HG02973 (cell line): ENCODE measurements around the gene GFI1.

Source experiments
- ATAC-seq: cut with Tn5 transposase; IDR thresholded peaks from one replicate; pipeline ENCODE4 v1.9.1; 2021; ENCODE audit warnings: moderate library complexity; ENCODE audit not compliant: unreplicated experiment

GFI1 gene

DNA sequence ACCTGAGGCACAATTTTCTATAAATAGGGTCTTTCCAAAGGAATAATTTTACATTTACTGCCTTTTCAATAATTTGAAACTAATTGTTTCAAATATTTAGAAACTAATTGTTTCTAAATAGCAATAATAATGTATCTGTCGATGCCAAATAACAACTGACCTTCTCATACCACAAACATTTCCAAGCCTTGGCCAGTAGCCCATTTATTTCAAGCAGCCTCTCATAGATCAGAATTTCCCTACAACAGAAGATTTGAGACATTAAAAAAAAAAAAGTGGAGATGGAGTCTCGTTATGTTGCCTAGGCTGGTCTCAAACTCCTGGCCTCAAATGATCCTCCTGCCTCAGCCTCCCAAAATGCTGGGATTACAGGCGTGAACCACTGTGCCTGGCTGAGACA, 2.1 kb upstream of the GFI1 start:
- no peak for ATAC-seq

DNA sequence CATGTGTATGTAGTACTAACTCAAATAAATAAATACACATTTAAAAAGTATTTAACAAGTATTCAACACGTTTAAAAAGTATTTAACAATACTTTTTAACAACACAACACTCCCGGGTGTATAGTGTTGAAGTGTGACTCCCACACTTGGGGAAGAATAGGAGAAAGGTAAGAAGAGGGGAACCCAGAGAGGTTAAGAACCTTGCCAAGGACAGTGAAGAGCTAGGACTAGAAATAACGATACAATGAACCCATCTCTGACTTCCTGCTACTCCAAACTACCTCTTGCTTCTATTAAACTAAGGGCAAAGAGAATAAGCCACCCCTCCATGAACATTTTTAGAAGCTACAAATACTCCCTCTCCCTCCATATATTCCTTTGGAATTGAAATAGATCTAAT, 1.7 kb upstream of the GFI1 start:
- ATAC-seq, result no peak

DNA sequence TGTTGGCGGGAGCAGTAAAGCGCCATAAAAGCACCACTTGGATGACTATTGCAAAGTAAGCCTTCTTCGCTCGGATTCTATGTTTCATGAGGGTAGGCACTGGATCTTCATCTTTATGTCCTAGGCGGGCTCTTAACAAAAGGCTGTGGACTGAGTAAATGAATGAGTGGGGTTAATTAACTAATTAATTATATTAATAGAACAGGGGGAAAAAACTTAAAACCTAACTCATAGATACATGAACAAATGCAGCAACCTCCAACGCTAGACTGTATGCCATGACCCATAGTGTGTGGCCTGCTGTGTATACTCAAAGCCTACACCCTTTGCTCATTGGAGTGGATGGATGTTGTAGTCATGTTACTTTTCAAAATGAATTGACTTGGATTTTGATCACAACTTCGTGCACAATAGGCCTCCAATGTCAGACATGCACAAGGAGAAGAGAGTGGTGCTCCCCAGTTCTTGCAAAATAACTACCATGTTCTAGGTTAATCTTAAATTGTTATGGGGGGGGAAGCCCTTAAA, 417 bp upstream of the GFI1 start:
- no peak for ATAC-seq

DNA sequence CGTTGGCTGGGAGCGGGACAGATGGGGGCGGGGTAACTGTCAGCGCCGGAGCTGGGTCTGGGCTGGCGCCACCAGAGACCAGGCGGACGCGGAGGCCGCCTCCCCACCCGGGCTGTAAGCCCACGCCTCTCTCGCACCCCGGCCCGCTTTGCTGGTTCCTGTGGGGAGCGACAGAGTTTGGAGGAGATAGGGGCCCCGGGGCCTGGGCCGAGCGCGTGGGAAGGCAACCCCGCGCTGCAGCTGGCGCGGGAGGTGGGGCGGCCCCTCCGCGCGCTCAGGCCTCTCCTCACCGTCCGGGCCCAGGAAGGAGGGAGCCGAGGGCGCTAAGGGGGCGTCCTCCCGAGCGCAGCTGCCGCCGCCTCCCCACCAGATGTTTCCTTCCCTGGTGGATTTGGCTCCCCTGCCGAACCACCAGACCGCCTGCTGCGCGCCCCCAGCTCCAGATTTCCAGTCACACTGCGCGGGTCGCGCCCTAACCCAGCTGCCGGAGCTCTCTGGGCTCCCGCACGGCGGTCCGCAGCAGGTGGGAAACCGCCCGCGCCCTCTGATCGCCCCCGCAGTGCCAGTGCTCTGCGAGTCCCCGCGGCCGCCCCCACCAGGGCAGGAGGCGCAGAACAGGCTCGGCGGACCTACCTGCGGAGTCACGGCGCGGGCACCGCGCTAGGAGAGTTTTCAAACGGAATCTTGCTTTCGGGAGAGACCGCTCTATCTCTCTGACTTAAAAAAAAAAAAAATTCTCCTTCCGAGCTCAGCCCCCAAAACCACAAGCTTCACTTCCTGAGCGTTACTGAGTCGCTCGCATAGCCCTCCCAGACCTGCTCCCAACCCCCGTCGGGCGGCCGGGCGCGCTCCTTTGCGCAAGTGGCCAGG, 1.1 kb downstream of the GFI1 start:
- peak; percentile 50 for ATAC-seq

DNA sequence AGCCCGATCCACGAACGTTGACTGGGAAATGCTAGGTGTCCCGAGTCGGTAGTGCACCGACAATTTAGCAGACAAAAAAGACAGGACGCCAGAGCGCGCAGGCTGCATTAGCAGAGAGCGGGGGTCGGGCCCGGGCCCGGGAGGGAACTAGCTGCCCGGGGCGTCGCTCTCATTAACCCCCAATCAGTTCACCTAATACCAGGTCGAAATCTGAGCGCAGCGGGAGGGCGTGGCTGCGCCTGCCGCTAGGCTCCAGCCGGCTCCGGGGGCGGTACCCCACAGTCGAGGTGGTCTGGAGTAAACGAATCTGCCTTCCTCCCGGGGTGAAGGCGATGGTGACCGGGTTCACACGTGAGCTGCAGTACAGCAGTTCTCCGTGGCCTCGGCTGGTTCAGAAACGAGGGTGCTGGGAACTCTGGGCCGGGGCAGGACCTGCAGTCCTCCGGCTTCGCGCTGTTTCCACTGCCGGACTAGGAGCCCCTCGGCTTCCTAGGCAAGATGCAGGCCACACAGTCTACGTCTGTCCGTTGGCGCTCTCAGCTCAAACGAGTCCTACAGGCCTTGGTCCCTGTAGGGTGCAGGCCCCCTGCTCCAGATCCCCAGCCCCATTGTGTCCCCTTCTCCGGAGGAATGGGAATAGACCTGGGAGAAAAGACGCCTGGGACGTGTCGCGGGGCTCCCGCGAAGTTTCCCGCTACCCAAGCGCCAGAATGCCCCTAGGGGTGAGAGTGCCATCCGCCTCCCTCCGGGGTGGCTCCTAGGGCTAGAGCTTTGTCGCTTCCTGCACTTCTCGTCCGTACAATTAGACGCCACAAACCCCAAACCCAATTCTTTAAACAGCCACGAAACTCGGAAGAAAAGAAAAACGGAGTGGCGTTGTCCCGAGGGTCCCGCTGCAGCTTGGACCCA, 2.0 kb downstream of the GFI1 start:
- ATAC-seq, result peak; percentile 23

DNA sequence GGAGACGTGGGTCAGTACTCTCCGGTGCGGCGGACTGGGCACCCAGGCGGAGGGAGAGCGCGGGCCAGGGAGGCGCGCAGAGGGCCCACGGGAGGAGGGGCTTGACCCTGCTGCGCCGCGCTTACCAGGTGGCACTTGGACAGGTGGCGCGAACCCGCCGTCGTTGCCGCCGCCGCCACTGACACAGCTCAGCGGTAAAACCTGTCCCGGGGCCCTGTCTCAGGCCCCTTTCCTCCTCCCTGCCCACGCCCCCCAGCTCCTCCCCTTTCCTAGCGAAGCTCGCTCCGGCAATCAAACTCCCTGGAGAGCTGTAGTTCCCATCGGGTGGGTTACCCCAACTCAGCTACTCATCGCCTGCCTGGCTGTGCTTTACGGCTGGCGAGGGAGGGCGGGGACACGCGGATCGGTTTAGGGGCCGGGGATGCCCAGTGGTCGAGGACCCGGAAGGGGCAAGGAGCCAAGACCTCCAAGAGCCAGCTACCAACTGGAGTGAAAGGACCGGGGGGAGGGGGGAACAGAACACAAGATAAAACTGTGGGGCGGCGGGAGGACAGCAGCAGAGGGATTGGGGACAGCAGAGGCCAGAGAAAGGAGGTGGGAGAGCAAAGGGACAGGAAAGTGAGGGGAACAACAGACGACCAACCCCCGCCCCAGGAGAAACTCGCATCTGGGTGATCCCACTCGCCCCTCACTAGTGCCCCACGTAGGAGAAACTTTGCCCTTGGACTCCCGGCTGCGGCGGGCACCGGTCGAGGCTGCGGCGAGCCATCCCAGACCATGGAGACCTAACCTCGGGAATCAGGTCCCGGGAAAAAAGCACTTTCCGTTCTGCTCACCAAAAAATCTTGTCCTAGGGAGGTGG, 2.9 kb downstream of the GFI1 start:
- ATAC-seq, result no peak

DNA sequence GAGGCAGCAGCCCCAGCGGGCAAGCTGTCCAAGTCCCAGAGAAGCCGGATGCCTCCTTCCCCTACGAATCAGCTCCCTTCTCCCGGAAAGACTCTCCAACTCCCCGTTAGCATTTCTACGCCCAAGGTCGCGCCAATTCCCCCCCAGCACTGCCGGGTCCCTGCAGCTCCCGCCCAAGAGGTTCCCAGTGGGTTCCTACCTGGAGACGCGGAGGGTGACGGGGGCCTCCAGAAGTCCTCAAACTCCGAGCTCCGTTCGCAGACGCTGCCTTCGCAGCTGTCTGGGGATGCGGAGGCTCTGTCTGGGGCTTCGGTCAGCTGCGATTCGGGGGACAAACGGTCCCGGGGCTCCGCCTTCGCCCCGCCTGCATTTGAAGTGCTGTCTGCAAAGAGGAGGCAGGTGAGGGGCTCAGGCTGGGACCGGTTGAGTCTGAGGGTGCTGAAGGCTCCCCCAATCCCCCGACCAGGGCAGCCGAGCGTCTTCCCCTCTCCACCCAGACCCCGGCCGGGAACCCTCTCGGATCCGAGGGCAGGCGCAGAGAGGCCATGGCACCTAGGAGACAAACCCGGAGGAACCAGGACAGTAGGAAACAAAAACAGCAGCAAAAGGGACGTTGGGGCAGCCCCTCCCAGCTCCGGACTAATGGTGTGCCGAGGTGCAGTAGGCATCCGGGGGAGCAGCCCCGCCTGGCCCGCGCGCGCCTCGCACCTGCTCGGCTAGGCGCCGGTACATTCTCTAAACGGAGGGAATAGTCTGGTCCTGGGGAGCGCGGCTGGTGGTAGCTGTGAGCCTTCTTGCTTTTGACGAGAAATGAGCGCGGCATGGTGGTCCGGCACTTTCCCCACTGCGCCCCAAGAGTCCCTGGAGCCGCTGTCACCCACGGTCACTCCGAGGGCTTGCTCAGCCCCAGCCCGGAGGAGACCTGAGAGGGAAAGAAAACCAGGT, 3.8 kb downstream of the GFI1 start:
- ATAC-seq, result no peak

DNA sequence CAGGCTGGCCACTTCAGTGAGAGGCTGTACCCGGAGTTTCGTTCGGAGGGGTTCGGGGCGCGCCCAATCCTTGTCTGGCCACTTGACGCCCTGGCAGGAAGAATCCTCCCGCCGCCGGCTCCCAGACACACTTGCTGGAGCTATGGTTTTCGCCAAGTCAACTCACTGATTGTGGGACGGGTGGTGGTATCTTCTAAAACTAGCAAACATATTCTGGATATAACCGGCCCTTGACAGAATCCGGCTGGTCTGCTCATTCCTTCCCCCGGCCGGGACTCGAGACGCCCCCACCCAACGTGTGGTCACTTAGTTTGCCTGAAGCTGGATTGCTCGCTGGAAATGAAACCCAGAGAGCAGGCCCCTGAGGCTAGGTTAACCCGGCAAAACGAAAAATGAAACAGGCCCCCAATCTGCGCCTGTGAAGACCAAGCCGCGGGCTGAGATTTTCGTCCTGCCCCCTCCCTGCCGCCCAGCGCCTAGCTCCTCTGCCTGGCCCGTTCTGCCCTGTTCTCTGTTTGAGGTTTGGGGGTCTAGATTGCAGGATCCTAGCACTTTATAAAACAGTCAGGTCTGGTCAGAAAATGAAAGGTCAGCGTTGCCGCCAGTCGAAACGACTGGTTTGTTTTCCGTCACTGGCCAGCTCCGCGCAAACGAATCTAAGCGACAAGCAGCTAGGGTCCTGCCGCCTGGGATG, 4.6 kb downstream of the GFI1 start:
- ATAC-seq, result no peak

DNA sequence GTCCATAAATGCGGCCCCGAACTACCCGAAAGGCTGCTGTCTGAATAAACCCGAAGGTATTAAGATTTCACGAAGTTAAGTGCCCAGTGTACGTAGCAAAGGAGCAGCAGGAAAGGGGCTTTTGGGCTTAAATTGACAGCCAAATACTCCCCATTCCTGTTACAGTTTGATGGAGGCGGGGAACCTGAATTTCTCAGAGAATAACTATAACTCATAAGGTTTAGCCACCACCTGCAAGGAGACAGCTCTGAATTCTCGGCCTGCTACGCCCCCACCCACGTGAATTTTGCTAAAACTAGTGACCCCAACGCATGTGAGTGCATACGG, 5.2 kb downstream of the GFI1 start:
- no peak for ATAC-seq

DNA sequence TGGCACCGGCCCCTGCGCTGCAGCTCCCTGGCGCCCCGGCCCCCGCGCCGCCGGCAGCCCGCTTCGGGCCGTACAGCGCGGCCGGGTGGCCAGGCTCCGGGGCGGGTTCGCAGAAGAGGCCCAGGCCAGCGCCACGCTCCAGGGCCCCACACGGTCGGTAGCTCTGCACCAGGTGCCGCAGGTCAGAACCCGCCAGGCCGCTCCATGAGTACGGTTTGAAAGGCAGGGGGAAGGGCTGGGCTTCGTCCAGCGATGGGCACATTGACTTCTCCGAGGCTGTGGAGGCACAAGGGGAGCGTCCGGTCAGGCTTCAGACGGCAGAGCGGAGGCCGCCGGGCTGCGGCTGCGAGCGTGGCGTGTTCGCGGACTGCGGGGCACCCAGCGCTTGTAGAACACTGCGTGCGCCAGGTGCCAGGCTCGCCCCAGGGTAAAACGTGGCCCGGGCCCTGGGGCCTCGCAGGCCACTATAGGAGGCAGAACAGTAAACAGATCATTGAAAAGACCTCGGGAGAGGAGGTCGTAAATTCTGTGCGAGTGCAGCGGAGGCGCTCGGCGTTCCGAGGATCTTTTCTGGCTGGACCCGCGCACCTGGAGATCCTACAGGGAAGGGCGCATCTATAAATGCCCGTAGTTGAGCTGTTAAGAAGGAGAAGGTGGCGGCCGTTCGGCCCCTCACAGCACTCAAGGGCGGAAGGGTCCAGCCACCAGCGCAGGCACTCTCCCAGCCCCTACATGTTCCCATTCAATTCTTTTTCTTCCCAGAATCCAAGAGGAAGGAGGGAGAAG, 5.7 kb downstream of the GFI1 start:
- ATAC-seq, result no peak

DNA sequence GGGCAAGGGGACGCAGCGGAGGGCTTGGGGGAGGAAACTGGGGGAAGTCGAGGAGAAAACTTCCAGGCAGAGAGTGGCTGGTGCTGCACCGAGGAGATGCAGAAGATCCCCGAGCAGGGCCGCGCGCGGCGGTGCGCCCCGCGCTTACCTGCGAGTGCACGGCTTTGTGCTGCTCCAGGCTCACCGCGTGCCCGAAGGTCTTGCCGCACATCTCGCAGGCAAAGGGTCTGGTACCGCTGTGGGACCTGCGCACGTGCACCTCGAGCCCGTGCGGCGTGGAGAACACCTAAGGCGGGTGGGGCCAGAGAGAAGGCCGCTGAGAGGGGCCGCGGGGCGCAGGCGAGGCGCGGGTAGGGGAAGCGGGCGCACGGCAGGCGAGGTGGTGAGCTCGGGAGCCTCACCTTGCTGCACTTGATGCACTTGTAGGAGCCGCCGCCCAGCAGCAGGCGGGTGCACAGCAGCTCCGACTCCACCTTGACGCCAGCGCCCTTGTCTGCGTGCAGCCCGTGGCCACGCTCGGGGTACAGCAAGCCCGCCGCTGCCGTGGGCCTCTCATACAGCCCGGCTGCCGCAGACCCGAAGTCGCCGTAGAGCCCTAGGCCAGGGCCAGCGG, 6.4 kb downstream of the GFI1 start:
- ATAC-seq, result no peak

DNA sequence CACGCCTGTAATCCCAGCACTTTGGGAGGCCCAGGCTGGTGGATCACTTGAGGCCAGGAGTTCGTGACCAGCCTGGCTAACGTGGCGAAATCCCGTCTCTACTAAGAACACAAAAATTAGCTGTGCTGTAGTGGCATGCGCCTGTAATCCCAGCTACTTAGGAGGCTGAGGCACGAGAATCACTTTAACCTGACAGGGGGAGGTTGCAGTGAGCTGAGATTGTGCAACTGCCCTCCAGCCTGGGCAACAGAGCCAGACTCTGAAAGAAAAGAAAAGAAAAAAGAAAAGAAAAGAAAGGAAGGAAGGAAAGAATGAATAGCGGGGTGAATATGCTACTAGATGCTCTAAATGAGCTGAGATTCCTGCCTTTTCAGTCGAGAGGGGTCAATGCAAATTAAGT, 7.1 kb downstream of the GFI1 start:
- no peak for ATAC-seq

DNA sequence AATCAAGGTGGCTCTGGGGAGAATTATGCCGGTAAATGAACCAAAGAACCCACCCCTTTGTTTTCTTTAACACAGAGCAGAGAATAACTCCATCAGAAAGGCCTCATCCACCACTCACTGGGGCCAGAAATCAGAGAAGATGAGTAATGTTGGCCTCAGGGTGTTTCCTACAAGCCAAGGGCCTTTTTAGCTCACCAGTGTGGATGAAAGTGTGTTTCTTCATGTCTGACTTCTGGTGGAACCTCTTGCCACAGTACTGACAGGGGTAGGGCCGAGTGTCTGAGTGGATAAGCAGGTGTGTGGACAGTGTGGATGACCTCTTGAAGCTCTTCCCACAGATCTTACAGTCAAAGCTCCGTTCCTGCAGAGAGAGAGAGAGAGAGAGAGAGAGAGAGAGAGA, 8.3 kb downstream of the GFI1 start:
- ATAC-seq, result no peak

DNA sequence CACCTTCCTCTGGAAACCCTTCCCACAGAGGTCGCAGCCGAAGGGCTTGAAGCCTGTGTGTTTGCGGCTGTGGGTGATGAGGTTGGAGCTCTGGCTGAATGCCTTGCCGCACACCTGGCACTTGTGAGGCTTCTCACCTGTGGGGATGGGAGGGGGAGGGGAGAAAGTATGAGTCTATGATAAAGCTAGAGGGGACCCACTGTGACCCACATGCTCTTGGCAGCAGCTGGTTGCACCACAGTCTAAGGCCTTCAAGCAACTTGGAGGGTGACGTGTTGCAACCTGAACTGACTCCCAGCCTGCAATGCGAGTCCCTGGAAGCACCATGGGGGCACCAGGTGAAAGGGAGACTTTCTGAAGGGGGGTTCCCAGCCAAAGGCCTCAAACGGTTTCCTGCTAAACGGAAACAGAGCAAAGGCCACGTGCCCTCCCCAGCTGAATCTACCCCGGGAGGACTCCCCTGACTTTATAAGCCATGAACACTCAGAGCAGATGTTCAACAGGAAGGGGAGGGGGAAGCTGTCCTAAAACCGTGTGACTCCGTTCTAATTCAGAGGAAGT, 10.6 kb downstream of the GFI1 start:
- no peak for ATAC-seq

DNA sequence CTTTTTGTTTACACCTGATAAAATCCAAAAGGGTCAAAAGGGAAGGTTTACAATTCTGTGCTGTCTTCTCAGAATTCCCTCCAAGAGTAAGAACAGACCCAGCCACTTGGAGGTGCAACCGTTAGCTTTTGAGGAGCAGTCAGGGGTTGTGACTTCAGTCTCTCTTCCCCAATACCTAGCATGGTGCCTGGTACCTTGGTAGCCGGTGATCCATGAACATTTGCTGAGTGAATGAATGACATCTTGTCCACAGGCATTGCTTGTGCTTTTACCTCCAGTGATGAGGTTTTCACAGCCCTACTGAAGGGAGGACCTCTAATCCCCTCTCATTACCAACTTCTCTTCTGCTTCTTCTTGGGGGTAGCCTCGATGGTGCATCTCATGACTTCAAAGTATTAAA, 11.7 kb downstream of the GFI1 start:
- ATAC-seq, result no peak

DNA sequence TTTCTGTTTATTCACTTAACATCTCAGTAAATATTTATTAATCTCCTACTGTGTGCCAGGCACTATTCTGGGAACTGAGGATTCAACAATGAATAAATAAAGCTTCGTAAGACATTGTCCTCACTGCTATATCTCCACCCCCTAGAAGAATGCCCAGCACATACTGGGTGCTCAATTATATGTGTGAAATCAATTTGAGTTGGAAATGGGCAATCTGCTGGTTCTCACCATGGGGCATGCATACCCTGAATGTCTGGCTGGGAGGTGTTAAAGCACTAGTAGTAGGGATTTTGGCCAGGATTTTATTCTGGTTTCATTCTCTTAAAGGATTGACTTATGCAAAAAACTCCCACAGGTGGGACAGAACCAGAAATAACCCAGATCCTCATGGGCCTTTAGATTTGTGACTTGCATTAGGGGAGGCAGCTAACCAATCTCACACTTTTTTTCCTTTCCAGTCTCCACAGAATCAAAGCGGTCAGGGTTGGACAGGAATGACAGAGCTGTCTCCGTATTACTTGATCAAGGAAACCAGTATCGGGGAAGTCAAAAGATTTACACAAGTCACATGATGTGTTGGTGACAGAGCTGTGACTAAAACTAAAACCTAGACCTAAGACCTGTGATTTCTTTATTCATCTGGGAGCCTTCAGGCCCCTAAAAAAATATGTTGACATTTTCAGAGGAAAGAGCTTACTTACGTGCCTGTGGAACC, 12.8 kb downstream of the GFI1 start:
- ATAC-seq, result peak; percentile 62

DNA sequence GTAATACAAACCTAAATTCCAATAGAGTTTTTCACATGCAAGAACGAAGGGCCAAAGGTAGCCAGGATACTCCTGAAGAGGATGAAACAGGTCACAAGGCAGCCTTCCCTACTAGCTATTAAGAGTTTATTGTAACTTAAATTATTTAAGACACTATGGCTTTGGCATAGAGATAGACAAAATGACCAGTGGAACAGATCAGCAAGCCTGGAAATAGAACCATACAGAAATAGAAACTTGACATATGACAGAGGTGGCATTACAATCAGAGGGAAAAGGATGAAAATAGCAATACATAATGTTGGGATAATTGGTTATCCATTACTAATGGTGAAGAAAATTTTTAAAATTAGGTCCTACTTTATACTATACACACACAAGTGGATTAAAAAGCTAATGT, 16.5 kb downstream of the GFI1 start:
- ATAC-seq, result no peak
